Measurements from ENCODE around the gene DPP6. TPM values are rescaled to one million over a fixed set of nuclear protein-coding genes. Genes with fewer than 3 reads are reported as not detected.

The DPP6 gene
- total and polyA plus RNA-seq, 2 experiments from 2014 or later, result 0.20 to 0.44 TPM

DNA sequence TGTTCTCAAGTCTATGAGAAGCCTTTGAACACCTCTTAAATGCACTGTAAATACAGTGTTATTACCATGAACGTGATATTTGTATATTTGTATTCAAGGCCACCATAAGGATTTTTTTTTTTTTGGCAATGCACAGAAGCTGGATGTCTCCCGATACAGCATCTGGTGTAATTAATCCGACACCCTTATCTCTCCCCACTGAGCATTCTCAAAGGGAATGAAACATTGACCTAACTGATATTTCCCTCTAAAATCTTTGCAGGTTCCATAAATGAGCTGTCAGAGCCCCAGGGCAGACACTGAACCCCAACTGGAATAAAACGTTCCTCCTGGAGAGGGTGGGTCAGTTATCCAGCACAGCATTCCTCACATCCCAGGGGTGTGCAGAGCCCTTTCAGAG lies 634.1 kb downstream of the DPP6 start:
- Histone ChIP-seq H3K27me3 (no peaks in the 10 kb centered on the region), H4K20me1 (ENCODE audit: insufficient read depth, poor library complexity, severe bottlenecking) (no peaks in the 10 kb centered on the region), H3K4me1 (ENCODE audit: insufficient read depth) (no peaks in the 10 kb centered on the region), H3K4me2 (no peak overlapping the region), H3K9me2 (replicated peaks; ENCODE audit: insufficient read depth) (no peaks in the 10 kb centered on the region), H3K79me2 (no peaks in the 10 kb centered on the region), H3K27ac (no peak overlapping the region), H3K36me3 (replicated peaks; ENCODE audit: insufficient read depth, low read depth) (no peaks in the 10 kb centered on the region), H2AFZ (no peak overlapping the region), H3K9me3 (ENCODE audit: low read depth) (no peaks in the 10 kb centered on the region), H3K4me3 (no peak overlapping the region)
- WGBS (ENCODE audit: low lambda C conversion rate, missing lambda C conversion rate), result 75% methylated on average over 4 of the region's 4 CpGs
- no peak for DNase-seq (ENCODE audit: low spot score)
- TF ChIP-seq EZH2 (IDR thresholded peaks at IDR 0.05; ENCODE audit: borderline replicate concordance) (no peak), EZH2phosphoT487 (IDR thresholded peaks at IDR 0.05; ENCODE audit: low read depth, severe bottlenecking, unreplicated experiment) (no peak)
- TF ChIP-seq, protein P1, sequence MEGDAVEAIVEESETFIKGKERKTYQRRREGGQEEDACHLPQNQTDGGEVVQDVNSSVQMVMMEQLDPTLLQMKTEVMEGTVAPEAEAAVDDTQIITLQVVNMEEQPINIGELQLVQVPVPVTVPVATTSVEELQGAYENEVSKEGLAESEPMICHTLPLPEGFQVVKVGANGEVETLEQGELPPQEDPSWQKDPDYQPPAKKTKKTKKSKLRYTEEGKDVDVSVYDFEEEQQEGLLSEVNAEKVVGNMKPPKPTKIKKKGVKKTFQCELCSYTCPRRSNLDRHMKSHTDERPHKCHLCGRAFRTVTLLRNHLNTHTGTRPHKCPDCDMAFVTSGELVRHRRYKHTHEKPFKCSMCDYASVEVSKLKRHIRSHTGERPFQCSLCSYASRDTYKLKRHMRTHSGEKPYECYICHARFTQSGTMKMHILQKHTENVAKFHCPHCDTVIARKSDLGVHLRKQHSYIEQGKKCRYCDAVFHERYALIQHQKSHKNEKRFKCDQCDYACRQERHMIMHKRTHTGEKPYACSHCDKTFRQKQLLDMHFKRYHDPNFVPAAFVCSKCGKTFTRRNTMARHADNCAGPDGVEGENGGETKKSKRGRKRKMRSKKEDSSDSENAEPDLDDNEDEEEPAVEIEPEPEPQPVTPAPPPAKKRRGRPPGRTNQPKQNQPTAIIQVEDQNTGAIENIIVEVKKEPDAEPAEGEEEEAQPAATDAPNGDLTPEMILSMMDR (IDR thresholded peaks at IDR 0.05; ENCODE audit: poor library complexity), result no peak

DNA sequence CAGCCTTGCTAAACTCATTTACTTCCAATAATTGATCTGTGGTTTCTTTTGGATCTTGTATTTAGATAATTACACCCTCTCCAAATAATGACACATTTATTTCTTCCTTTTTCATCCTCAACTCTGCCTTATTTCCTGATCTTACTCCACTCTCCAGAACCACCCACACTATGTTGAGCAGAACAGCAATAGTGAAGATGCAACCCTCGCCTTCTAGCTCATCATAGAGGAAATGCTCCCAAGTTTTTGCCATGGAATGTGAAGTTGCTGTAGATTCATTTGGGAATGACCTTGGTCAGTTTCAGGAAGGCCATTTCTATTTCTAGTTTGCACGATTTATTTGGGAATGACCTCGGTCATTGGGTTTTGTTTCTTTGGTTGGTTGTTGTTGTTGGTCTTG lies 636.8 kb downstream of the DPP6 start:
- Histone ChIP-seq H3K4me2 (no peak overlapping the region), H3K4me3 (no peak overlapping the region), H3K9me3 (ENCODE audit: low read depth) (no peaks in the 10 kb centered on the region), H4K20me1 (ENCODE audit: insufficient read depth, poor library complexity, severe bottlenecking) (no peaks in the 10 kb centered on the region), H3K27me3 (no peaks in the 10 kb centered on the region), H3K4me1 (ENCODE audit: insufficient read depth) (no peaks in the 10 kb centered on the region), H2AFZ (no peak overlapping the region), H3K27ac (no peak overlapping the region), H3K36me3 (replicated peaks; ENCODE audit: insufficient read depth, low read depth) (no peaks in the 10 kb centered on the region), H3K79me2 (no peaks in the 10 kb centered on the region), H3K9me2 (replicated peaks; ENCODE audit: insufficient read depth) (no peaks in the 10 kb centered on the region)
- 85% methylated on average over 3 of the region's 3 CpGs for WGBS (ENCODE audit: low lambda C conversion rate, missing lambda C conversion rate)
- TF ChIP-seq EZH2 (IDR thresholded peaks at IDR 0.05; ENCODE audit: borderline replicate concordance) (no peak), EZH2phosphoT487 (IDR thresholded peaks at IDR 0.05; ENCODE audit: low read depth, severe bottlenecking, unreplicated experiment) (no peak)
- TF ChIP-seq, protein P1 (IDR thresholded peaks at IDR 0.05; ENCODE audit: poor library complexity), result no peak
- DNase-seq (ENCODE audit: low spot score), result no peak

DNA sequence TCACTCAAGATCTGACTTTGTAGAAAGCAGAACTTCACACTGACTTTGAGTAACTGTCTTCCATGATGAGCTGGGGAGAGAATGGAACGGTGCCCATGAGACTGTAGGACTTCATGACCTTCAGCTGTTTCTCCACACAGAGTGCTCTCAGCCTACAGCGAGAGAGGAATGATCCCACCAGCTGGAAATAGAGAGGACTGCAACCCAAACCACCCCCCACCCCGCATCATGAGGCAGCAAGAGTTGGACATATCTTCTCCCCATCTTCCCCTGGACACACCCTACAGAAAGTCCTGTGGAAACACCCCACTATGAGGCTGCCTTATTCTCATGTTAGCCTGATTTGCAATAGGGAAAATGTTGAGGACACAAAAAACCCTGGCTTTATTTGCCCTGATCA lies 638.2 kb downstream of the DPP6 start:
- Histone ChIP-seq H3K4me1 (ENCODE audit: insufficient read depth) (no peaks in the 10 kb centered on the region), H2AFZ (no peak overlapping the region), H3K4me3 (no peak overlapping the region), H3K27ac (no peak overlapping the region), H3K9me2 (replicated peaks; ENCODE audit: insufficient read depth) (no peaks in the 10 kb centered on the region), H3K36me3 (replicated peaks; ENCODE audit: insufficient read depth, low read depth) (no peaks in the 10 kb centered on the region), H3K79me2 (no peaks in the 10 kb centered on the region), H3K27me3 (no peaks in the 10 kb centered on the region), H4K20me1 (ENCODE audit: insufficient read depth, poor library complexity, severe bottlenecking) (no peaks in the 10 kb centered on the region), H3K4me2 (no peak overlapping the region), H3K9me3 (ENCODE audit: low read depth) (no peaks in the 10 kb centered on the region)
- TF ChIP-seq, protein P1 (IDR thresholded peaks at IDR 0.05; ENCODE audit: poor library complexity), result no peak
- TF ChIP-seq EZH2 (IDR thresholded peaks at IDR 0.05; ENCODE audit: borderline replicate concordance) (no peak), EZH2phosphoT487 (IDR thresholded peaks at IDR 0.05; ENCODE audit: low read depth, severe bottlenecking, unreplicated experiment) (no peak)
- no peak for DNase-seq (ENCODE audit: low spot score)
- WGBS (ENCODE audit: low lambda C conversion rate, missing lambda C conversion rate), result 69% methylated on average over 3 of the region's 3 CpGs

- no peaks in the 10 kb centered on the region for H3K4me1 ChIP-seq (ENCODE audit: insufficient read depth)
- no peak overlapping the region for H3K27ac ChIP-seq
- no peaks in the 10 kb centered on the region for H3K79me2 ChIP-seq
- no peaks in the 10 kb centered on the region for H3K27me3 ChIP-seq
- H2AFZ ChIP-seq, result no peak overlapping the region
- no peak for TF ChIP-seq EZH2phosphoT487 (IDR thresholded peaks at IDR 0.05; ENCODE audit: low read depth, severe bottlenecking, unreplicated experiment)
- TF ChIP-seq, protein P1 (IDR thresholded peaks at IDR 0.05; ENCODE audit: poor library complexity), result no peak
- no peak for TF ChIP-seq EZH2 (IDR thresholded peaks at IDR 0.05; ENCODE audit: borderline replicate concordance)
- H3K4me3 ChIP-seq, result no peak overlapping the region
- H3K36me3 ChIP-seq (replicated peaks; ENCODE audit: insufficient read depth, low read depth), result no peaks in the 10 kb centered on the region
- 93% methylated on average over 4 of the region's 4 CpGs for WGBS (ENCODE audit: low lambda C conversion rate, missing lambda C conversion rate)
- no peaks in the 10 kb centered on the region for H4K20me1 ChIP-seq (ENCODE audit: insufficient read depth, poor library complexity, severe bottlenecking)
- H3K9me3 ChIP-seq (ENCODE audit: low read depth), result no peaks in the 10 kb centered on the region
- no peak overlapping the region for H3K4me2 ChIP-seq
- DNase-seq (ENCODE audit: low spot score), result no peak
- H3K9me2 ChIP-seq (replicated peaks; ENCODE audit: insufficient read depth), result no peaks in the 10 kb centered on the region
Measured at GRCh38 chr7:154693661-154694060, 641.5 kb downstream of the DPP6 start.
